ENCODE results near the gene UBXN1. TPM values are rescaled to one million over a fixed set of nuclear protein-coding genes. Genes with fewer than 3 reads are reported as not detected.

The UBXN1 gene
- polyA plus RNA-seq, 1 donor (not counting 4 experiments of a cell fraction or from before 2014, with no cell fraction given), result 58.5 TPM

- TF ChIP-seq EZH2 (IDR thresholded peaks at IDR 0.05; ENCODE audit: low read length), result no peak
- TF ChIP-seq, protein P1, sequence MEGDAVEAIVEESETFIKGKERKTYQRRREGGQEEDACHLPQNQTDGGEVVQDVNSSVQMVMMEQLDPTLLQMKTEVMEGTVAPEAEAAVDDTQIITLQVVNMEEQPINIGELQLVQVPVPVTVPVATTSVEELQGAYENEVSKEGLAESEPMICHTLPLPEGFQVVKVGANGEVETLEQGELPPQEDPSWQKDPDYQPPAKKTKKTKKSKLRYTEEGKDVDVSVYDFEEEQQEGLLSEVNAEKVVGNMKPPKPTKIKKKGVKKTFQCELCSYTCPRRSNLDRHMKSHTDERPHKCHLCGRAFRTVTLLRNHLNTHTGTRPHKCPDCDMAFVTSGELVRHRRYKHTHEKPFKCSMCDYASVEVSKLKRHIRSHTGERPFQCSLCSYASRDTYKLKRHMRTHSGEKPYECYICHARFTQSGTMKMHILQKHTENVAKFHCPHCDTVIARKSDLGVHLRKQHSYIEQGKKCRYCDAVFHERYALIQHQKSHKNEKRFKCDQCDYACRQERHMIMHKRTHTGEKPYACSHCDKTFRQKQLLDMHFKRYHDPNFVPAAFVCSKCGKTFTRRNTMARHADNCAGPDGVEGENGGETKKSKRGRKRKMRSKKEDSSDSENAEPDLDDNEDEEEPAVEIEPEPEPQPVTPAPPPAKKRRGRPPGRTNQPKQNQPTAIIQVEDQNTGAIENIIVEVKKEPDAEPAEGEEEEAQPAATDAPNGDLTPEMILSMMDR (optimal IDR thresholded peaks at IDR 0.05 in 1 of 3, IDR thresholded peaks at IDR 0.05 in 1 of 3, conservative IDR thresholded peaks at IDR 0.05 in 1 of 3; ENCODE audit: extremely low read depth in 1 of 3, insufficient read depth in 2 of 3, low read length in 3 of 3), result no peak
- H4K20me1 ChIP-seq (ENCODE audit: control insufficient read depth, extremely low read depth, insufficient read depth, low read length), result peaks cover 4% of the 10 kb centered on the region
- peak overlapping the region; percentile 79 to 93 (median 91) for H3K4me3 ChIP-seq (ENCODE audit: control insufficient read depth in 2 of 3, extremely low read depth in 1 of 3, insufficient read depth in 2 of 3, low read depth in 1 of 3, low read length in 3 of 3)
- H3K4me2 ChIP-seq (ENCODE audit: control insufficient read depth, extremely low read depth, insufficient read depth, low read depth, low read length), result peak overlapping the region; percentile 81
- H3K9me3 ChIP-seq (ENCODE audit: control insufficient read depth, low read depth, low read length), result no peaks in the 10 kb centered on the region
- FAIRE-seq, result no peak
- H3K9me1 ChIP-seq (ENCODE audit: control insufficient read depth, extremely low read depth, insufficient read depth, low read length), result no peaks in the 10 kb centered on the region
- peaks cover 40% of the 10 kb centered on the region for H3K79me2 ChIP-seq (ENCODE audit: control insufficient read depth, insufficient read depth, low read length)
- peak overlapping the region; percentile 93 for H3K9ac ChIP-seq (ENCODE audit: control insufficient read depth, extremely low read depth, insufficient read depth, low read length)
- H3K27me3 ChIP-seq (ENCODE audit: control insufficient read depth, extremely low read depth, insufficient read depth, low read length), result no peaks in the 10 kb centered on the region
- H3K36me3 ChIP-seq (ENCODE audit: control insufficient read depth in 2 of 2, extremely low read depth in 1 of 2, insufficient read depth in 2 of 2, low read length in 2 of 2), result peaks cover 15 to 26% of the 10 kb centered on the region in 2 experiments
- dilution Hi-C loops (cut with MboI; ENCODE audit: extremely low pct_ligation_motif_present, low sequenced_read_pairs), result no loop called here
- DNase-seq (ENCODE audit: low read depth, low spot score), result no peak
- peaks cover 26% of the 10 kb centered on the region for H3K4me1 ChIP-seq (ENCODE audit: control insufficient read depth, extremely low read depth, insufficient read depth, low read length)
- peak overlapping the region; percentile 96 for H2AFZ ChIP-seq (ENCODE audit: control insufficient read depth, low read length)
- H3K27ac ChIP-seq (ENCODE audit: control insufficient read depth, insufficient read depth, low read length), result peak overlapping the region; percentile 88
Observed at GRCh38 chr11:62671236-62671607, 7.7 kb downstream of the UBXN1 start.

GRCh38 chr11:62669420-62670161 is 9.3 kb downstream of the UBXN1 start:
- peaks cover 14 to 30% of the 10 kb centered on the region in 2 experiments for H3K36me3 ChIP-seq (ENCODE audit: control insufficient read depth in 2 of 2, extremely low read depth in 1 of 2, insufficient read depth in 2 of 2, low read length in 2 of 2)
- H3K9ac ChIP-seq (ENCODE audit: control insufficient read depth, extremely low read depth, insufficient read depth, low read length), result no peak overlapping the region
- no peak for TF ChIP-seq EZH2 (IDR thresholded peaks at IDR 0.05; ENCODE audit: low read length)
- TF ChIP-seq, protein P1 (optimal IDR thresholded peaks at IDR 0.05 in 1 of 3, IDR thresholded peaks at IDR 0.05 in 1 of 3, conservative IDR thresholded peaks at IDR 0.05 in 1 of 3; ENCODE audit: extremely low read depth in 1 of 3, insufficient read depth in 2 of 3, low read length in 3 of 3), result no peak
- no peaks in the 10 kb centered on the region for H3K9me3 ChIP-seq (ENCODE audit: control insufficient read depth, low read depth, low read length)
- peaks cover 29% of the 10 kb centered on the region for H3K4me1 ChIP-seq (ENCODE audit: control insufficient read depth, extremely low read depth, insufficient read depth, low read length)
- H3K27me3 ChIP-seq (ENCODE audit: control insufficient read depth, extremely low read depth, insufficient read depth, low read length), result no peaks in the 10 kb centered on the region
- peaks cover 53% of the 10 kb centered on the region for H3K79me2 ChIP-seq (ENCODE audit: control insufficient read depth, insufficient read depth, low read length)
- H3K9me1 ChIP-seq (ENCODE audit: control insufficient read depth, extremely low read depth, insufficient read depth, low read length), result no peaks in the 10 kb centered on the region
- no peak overlapping the region for H3K27ac ChIP-seq (ENCODE audit: control insufficient read depth, insufficient read depth, low read length)
- peak overlapping the region in 1 of 3 experiments; percentile 0 for H3K4me3 ChIP-seq (ENCODE audit: control insufficient read depth in 2 of 3, extremely low read depth in 1 of 3, insufficient read depth in 2 of 3, low read depth in 1 of 3, low read length in 3 of 3)
- peak overlapping the region; percentile 48 for H3K4me2 ChIP-seq (ENCODE audit: control insufficient read depth, extremely low read depth, insufficient read depth, low read depth, low read length)
- DNase-seq (ENCODE audit: low read depth, low spot score) (no peak), FAIRE-seq (no peak)
- H2AFZ ChIP-seq (ENCODE audit: control insufficient read depth, low read length), result no peak overlapping the region
- dilution Hi-C loops (cut with MboI; ENCODE audit: extremely low pct_ligation_motif_present, low sequenced_read_pairs), result no loop called here
- H4K20me1 ChIP-seq (ENCODE audit: control insufficient read depth, extremely low read depth, insufficient read depth, low read length), result peaks cover 4% of the 10 kb centered on the region

Measured in keratinocyte (primary cell).